ENCODE data around the gene SGSH.
A peak's percentile ranks its signal among the peaks of the same experiment; 100 is the strongest.
"Not testable (repeated sequence)": the region's sequence is repeated elsewhere in the genome, so short reads cannot be mapped to it uniquely, and the experiment has no call there.

The SGSH gene

DNA sequence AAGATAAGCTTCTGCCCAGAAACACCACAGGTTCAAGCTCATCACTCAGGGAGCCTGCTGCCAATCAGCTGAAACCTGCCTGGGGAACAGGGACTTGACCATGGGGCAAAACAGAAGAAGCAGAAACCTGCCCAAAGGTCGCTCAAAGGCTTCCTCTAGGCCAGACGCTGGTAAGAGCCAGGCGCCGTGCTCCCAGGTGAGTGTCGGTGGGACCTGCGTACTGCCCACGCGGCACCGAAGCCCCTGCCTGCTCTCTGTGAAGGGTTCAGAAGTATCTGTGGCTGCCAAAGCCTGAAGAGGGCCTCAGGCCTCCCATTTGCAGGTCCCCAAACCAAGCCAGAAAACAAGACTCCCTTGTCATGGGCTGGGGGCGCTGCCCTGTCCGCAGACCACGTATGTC, 10.4 kb downstream of the SGSH start:
- no peak for DNase-seq

DNA sequence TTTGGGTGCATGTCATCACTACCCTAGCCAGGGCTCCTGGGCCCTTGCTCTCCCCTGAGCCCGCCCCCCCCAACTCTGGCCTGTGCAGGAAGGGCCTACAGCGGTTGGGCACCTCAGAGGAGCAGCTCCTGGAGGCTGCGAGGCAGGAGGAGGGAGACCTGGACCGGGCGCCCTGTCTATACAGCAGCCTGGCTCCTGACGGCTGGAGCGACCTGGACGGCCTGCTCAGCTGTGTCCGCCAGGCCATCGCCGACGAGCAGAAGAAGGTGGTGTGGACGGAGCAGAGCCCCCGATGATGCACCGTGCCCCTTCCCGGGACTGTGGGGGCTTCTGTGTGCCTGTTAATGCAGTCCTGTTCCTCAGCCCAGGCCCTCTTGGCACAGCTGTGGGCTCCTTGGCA, 12.1 kb downstream of the SGSH start:
- no peak for DNase-seq

- no peak for DNase-seq
These were observed 14.3 kb downstream of the SGSH start for GRCh38 chr17:80205811-80206210.

GRCh38 chr17:80204626-80205468, 15.3 kb downstream of the SGSH start:
- no peak for DNase-seq

DNA sequence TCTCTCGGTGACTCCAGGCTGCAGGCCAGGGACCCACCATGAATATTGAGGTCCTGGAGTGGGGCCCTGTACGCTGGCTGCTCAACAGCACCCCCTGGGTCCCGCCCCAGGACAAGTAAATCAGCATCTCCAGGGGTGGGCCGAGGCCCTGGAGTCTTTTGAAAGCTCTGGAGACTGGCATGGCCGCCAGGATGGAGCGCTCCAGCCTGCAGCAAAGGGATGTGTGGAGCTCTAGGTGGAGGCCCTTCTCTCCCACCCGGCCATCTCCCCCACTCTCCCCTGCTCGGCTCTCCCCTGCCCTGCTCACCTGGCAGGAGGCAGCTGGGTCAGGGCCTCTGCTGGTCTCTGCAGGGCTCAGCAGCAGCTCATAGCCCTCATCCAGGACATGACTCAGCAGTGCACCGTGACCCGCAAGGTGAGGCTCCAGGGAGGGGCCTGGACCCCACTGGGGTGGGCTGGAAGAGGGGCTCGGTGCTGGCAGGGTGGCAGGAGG, 16.6 kb downstream of the SGSH start:
- no peak for DNase-seq

DNA sequence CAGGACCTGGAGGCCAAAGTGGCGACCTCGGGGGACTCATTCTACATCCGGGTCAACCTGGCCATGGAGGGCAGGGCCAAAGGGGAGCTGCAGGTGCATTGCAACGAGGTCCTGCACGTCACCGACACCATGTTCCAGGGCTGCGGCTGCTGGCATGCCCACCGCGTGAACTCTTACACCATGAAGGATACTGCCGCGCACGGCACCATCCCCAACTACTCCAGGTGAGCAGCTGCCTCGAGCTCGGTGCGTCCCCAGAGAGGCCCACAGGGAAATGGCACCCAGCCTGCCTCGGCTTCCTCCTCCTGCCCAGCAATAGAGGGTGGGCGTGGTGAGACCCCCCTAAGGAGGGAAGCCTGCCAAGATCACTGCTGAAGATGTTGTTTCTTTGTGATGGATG, 17.9 kb downstream of the SGSH start:
- DNase-seq, result no peak

DNA sequence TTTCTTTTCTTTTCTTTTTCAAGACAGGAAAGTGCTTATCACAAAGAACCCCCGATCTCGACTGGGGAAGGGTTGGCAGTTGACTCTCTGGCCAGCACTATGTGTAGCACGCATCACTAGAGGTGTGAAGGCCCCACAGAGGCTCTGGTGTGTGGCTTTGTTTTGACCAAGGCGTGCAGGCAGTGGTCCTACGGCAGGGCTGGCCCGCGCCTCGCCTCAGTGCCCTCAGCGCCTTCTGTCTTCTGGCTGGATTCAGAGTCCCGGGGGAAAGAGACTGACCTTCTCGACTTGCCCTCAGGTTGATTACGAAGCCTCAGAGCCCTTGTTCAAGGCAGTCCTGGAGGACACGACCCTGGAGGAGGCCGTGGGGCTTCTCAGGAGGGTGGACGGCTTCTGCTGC, 18.7 kb downstream of the SGSH start:
- DNase-seq, result no peak

DNA sequence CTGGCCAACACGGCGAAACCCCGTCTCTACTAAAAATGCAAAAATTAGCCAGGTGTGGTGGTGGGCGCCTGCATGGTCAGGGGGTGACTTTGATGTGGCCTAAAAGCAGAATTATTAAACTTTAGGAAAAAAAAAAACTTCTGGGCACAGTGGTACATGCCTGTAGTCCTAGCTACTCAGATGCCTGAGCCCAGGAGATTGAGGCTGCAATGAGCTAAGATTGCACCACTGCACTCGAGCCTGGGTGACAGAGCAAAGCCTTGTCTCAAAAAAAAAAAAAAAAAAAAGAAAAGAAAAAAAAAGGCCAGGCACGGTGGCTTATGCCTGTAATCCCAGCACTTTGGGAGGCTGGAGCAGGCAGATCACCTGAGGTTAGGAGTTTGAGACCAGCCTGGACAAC, 20.8 kb downstream of the SGSH start:
- DNase-seq, result not testable (repeated sequence)

GRCh38 chr17:80198144-80198661, 21.9 kb downstream of the SGSH start:
- DNase-seq, result peak; percentile 77

DNA sequence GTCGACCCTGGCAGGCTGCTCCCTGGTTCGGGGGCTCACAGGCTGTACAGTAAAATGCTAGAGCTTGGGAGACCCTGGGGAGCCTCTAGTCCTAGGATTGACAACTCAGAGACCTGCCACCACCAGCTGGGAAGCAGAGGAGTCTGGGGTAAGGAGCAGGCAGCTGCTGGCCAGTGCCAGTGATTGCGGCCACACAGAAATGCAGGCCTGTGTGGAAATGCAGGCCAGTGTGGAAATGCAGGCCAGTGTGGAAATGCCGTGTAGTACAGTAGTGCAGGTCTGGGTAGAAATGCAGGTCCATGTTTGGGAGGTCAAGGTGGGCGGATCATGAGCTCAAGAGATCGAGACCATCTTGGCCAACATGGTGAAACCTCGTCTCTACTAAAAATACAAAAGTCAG, 23.5 kb downstream of the SGSH start:
- DNase-seq, result no peak

- DNase-seq, result no peak
These were observed 24.2 kb downstream of the SGSH start for GRCh38 chr17:80195671-80196529.

DNA sequence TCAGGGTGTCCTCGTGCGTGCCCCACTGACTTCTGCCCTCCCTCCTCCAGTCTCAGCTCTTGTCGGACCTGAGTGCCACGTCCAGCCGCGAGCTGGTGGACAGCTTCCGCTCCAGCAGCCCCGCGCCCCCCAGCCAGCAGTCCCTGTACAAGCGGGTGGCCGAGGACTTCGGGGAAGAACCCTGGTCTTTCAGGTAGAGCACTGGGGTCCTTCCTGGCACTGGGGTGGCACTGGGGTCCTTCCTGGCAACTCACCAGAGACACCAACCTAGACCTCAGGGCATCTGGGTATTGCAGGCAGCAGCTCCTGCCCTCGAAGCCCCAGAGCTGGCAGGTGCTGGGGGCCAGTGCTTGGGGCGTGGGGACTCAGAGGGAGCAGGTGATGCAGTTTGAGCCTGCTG, 25.0 kb downstream of the SGSH start:
- DNase-seq, result no peak

GRCh38 chr17:80191865-80192661, 28.1 kb downstream of the SGSH start:
- peak; percentile 71 for DNase-seq

DNA sequence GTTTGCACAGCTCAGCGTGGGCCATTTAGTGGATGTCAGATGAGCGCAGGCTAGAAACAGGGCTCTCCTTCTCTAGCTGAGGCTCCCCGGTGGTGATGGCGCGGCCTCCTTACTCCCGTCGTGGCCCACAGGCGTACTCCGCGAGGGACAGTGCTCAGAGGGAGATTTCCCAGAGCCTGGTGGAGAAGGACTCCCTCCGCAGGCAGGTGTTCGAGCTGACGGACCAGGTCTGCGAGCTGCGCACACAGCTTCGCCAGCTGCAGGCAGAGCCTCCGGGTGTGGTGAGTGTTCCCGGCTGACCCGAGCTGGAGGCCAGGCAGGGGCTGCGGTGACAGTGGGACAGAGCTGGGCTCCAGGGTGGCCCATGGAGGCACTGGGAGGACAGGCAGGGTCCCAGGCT, 28.9 kb downstream of the SGSH start:
- DNase-seq, result peak; percentile 69

DNA sequence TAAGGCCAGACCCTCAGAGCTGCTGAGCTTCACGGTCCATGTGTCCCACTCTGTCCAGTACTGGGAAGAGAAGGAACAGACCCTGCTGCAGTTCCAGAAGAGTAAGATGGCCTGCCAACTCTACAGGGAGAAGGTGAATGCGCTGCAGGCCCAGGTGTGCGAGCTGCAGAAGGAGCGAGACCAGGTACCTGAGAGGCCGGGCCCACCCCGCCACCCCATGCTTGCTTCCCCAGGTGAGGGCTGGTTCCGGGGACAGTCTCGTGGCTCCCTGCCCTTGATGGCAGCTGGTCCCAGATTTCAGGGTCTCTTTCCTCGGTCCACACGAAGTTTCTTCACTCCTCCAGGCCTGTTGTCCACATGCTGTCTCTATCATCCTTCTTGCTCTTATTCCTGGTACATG, 29.4 kb downstream of the SGSH start:
- no peak for DNase-seq

DNA sequence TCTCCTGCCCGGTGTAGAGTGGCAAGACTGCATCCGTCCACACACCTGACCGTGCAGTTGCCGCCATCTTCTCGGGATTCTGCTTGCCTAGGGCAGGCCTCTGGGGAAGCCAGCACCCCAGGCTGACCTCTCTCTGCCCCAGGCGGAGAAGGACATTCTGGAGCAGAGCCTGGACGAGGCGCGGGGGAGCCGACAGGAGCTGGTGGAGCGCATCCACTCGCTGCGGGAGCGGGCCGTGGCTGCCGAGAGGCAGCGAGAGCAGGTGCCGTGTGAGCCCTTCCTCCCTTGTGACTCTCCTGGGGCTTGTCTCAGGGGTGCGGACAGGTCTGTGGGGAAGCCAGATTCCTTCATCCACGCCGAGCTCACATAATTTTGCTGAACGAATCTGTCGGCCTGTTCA, 30.5 kb downstream of the SGSH start:
- DNase-seq, result no peak

GRCh38 chr17:80187515-80187941, 32.6 kb downstream of the SGSH start:
- DNase-seq, result no peak

- DNase-seq, result no peak
These were observed 33.0 kb downstream of the SGSH start for GRCh38 chr17:80187090-80187489.

DNA sequence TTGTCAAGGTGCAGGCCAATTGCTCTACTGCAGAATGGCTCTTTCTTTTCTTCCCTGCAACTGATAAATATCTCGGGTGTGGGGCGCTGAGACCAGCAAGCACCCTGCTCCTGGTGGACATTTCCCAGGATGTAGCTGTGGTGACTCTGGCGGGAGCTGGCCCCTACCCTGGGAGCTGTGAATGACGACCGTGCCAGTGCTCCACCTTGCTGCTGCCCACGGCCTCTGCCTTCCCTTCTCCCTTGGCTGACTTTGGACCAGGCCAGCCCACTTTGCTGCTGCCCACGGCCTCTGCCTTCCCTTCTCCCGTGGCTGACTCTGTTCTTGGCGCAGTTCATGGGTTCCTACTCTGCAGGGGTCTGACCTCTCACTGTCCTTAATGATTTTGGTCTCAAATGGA, 34.2 kb downstream of the SGSH start:
- DNase-seq, result no peak

GRCh38 chr17:80184423-80184714, 35.8 kb downstream of the SGSH start:
- no peak for DNase-seq

- DNase-seq, result no peak
These were observed 36.3 kb downstream of the SGSH start for GRCh38 chr17:80183581-80184422.

- DNase-seq, result no peak
These were observed 37.3 kb downstream of the SGSH start for GRCh38 chr17:80182845-80183223.
